Measurements from ENCODE around the gene B4GALNT1. TPM values are rescaled to one million over a fixed set of nuclear protein-coding genes. Genes with fewer than 3 reads are reported as not detected.

B4GALNT1 gene
- total and polyA plus RNA-seq, 2 of the 13 experiments (the other 11 are each of a cell fraction or from before 2014, with no cell fraction given) = 4.5 to 5.4 TPM

- no peaks in the 10 kb centered on the region for H3K9me3 ChIP-seq (ENCODE audit: low read length)
- ATAC-seq (peak; percentile 76), FAIRE-seq (peak; percentile 94), DNase-seq (ENCODE audit: low spot score) (peak; percentile 86)
- peaks cover 3 to 25% of the 10 kb centered on the region in 2 experiments for H3K36me3 ChIP-seq (replicated peaks in 1 of 2; ENCODE audit: control insufficient read depth in 1 of 2, insufficient read depth in 2 of 2, low read length in 2 of 2)
- H3K27ac ChIP-seq (ENCODE audit: extremely low read length, insufficient read depth, low read length) = no peak overlapping the region
- CTCF ChIA-PET (ENCODE audit: low intra/inter-chr PET ratio, low total read pairs) = interaction anchor here (1.0 to 3.8 kb wide), 6 partner anchors 33 to 110 kb away, joined by 3 to 53 read pairs (median 5); partner anchors contain the start of genes B4GALNT1, KIF5A and OS9
- no peak overlapping the region for H3K4me3 ChIP-seq (replicated peaks in 1 of 3; ENCODE audit: insufficient read depth in 1 of 3, low read depth in 2 of 3, low read length in 3 of 3)
- no peaks in the 10 kb centered on the region for H3K27me3 ChIP-seq (ENCODE audit: control insufficient read depth in 1 of 2, insufficient read depth in 2 of 2, low read length in 2 of 2)
- no peak overlapping the region for H2AFZ ChIP-seq (ENCODE audit: low read length)
- H3K9ac ChIP-seq (ENCODE audit: insufficient read depth, low read depth, low read length) = no peak overlapping the region
- H3K4me1 ChIP-seq (ENCODE audit: insufficient read depth, low read length) = peaks cover 43% of the 10 kb centered on the region
- no TSS peak for BruUV-seq (replicated peaks)
- no peak overlapping the region for H3K4me2 ChIP-seq (ENCODE audit: low read depth, low read length)
- in situ Hi-C loops (cut with HindIII; ENCODE audit: extremely low pct_ligation_motif_present, low pct_unique_long_range_greater_than_20kb) (loop anchor here (5.0 kb wide), 1 partner anchor 39 kb away; no protein-coding TSS in a partner anchor), intact Hi-C loops (cut with micrococcal nuclease; ENCODE audit: unreplicated experiment) (loop anchor here (1.0 to 5.0 kb wide), 3 partner anchors 38 to 154 kb away; partner anchors contain the start of genes AGAP2 and B4GALNT1)
- peaks cover 2% of the 10 kb centered on the region for H3K79me2 ChIP-seq (ENCODE audit: insufficient read depth, low read length)
- POLR2A ChIA-PET = interaction anchor here (0.9 to 2.6 kb wide), 8 partner anchors 28 to 110 kb away, joined by 3 to 8 read pairs (median 4); partner anchors contain the start of genes ARHGEF25, B4GALNT1, DDIT3 and OS9
- 58% methylated on average over 13 of the region's 13 CpGs for WGBS (ENCODE audit: low lambda C conversion rate)
- H4K20me1 ChIP-seq (ENCODE audit: insufficient read depth, low read length) = no peaks in the 10 kb centered on the region
- peak; percentile 8; the same call in 1 of the 2 replicates for TF ChIP-seq POLR2G (IDR thresholded peaks at IDR 0.05; ENCODE audit: low read depth, low read length)
- TF ChIP-seq CBX5 (CRISPR knock-in tag; IDR thresholded peaks at IDR 0.05; ENCODE audit: borderline replicate concordance) = no peak
- TF ChIP-seq EHMT2 (IDR thresholded peaks at IDR 0.05; ENCODE audit: borderline replicate concordance, low read depth, low read length) = no peak
- TF ChIP-seq XRCC5 (optimal IDR thresholded peaks at IDR 0.05; ENCODE audit: low read length) = peak; percentile 49
- TF ChIP-seq, protein P1, sequence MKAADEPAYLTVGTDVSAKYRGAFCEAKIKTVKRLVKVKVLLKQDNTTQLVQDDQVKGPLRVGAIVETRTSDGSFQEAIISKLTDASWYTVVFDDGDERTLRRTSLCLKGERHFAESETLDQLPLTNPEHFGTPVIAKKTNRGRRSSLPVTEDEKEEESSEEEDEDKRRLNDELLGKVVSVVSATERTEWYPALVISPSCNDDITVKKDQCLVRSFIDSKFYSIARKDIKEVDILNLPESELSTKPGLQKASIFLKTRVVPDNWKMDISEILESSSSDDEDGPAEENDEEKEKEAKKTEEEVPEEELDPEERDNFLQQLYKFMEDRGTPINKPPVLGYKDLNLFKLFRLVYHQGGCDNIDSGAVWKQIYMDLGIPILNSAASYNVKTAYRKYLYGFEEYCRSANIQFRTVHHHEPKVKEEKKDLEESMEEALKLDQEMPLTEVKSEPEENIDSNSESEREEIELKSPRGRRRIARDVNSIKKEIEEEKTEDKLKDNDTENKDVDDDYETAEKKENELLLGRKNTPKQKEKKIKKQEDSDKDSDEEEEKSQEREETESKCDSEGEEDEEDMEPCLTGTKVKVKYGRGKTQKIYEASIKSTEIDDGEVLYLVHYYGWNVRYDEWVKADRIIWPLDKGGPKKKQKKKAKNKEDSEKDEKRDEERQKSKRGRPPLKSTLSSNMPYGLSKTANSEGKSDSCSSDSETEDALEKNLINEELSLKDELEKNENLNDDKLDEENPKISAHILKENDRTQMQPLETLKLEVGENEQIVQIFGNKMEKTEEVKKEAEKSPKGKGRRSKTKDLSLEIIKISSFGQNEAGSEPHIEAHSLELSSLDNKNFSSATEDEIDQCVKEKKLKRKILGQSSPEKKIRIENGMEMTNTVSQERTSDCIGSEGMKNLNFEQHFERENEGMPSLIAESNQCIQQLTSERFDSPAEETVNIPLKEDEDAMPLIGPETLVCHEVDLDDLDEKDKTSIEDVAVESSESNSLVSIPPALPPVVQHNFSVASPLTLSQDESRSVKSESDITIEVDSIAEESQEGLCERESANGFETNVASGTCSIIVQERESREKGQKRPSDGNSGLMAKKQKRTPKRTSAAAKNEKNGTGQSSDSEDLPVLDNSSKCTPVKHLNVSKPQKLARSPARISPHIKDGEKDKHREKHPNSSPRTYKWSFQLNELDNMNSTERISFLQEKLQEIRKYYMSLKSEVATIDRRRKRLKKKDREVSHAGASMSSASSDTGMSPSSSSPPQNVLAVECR (CRISPR knock-in tag; IDR thresholded peaks at IDR 0.05; ENCODE audit: borderline replicate concordance) = peak; percentile 22; the same call in 1 of the 2 replicates
- no peak for TF ChIP-seq MTA3 (CRISPR knock-in tag; IDR thresholded peaks at IDR 0.05)
- TF ChIP-seq NFIB (CRISPR knock-in tag; IDR thresholded peaks at IDR 0.05; ENCODE audit: borderline replicate concordance) = no peak
- no peak for TF ChIP-seq IKZF4 (CRISPR knock-in tag; IDR thresholded peaks at IDR 0.05; ENCODE audit: borderline replicate concordance, low read depth, not compliant biosample characterization)
- no peak for TF ChIP-seq JUNB (CRISPR knock-in tag; IDR thresholded peaks at IDR 0.05; ENCODE audit: borderline replicate concordance)
- no peak for TF ChIP-seq BCL6 (CRISPR knock-in tag; IDR thresholded peaks at IDR 0.05)
- no peak for TF ChIP-seq AHR (CRISPR knock-in tag; IDR thresholded peaks at IDR 0.05)
- TF ChIP-seq SRSF4 (IDR thresholded peaks at IDR 0.05; ENCODE audit: low read depth, low read length, poor library complexity, severe bottlenecking) = no peak
- TF ChIP-seq ZNF280D (CRISPR knock-in tag; IDR thresholded peaks at IDR 0.05) = no peak
- TF ChIP-seq KAT7 (CRISPR knock-in tag; IDR thresholded peaks at IDR 0.05; ENCODE audit: borderline replicate concordance) = no peak
- TF ChIP-seq ZNF543 (CRISPR knock-in tag; IDR thresholded peaks at IDR 0.05) = no peak
- TF ChIP-seq SALL2 (CRISPR knock-in tag; IDR thresholded peaks at IDR 0.05) = no peak; the same call in 1 of the 2 replicates
Observed at GRCh38 chr12:57583008-57583831, 49.8 kb downstream of the B4GALNT1 start.
